Heart left ventricle (tissue), 16 donors: ENCODE results near the gene LRBA. TPM values are rescaled to one million over a fixed set of nuclear protein-coding genes. Genes with fewer than 3 reads are reported as not detected.

Experiments used
- ATAC-seq, 4 donors: fragments of 200-7000 bp; cut with Tn5 transposase; one replicate each; pipeline ENCODE4 v1.9.1; 2020 to 2022; ENCODE audit warnings: moderate library complexity in 4 of 4, mild to moderate bottlenecking in 3 of 4, moderate number of reproducible peaks in 1 of 4
- DNase-seq, 5 donors: peaks; one replicate each; pipeline ENCODE4 v3.0.0-alpha.2; 2020
- H3K27ac ChIP-seq, 12 donors: fragments of 200-600 bp; sonication (generic) in 4 of 12; one replicate each; pipeline versions ENCODE4 v1.5.0 to v1.8.0; 2016 to 2022; ENCODE audit warnings: mild to moderate bottlenecking in 2 of 12
- H3K27me3 ChIP-seq, 9 donors: fragments of 200-600 bp; sonication (generic) in 2 of 9; one replicate each; pipeline versions ENCODE4 v1.5.1 to v1.8.0; 2016 to 2022; ENCODE audit warnings: mild to moderate bottlenecking in 3 of 9
- H3K36me3 ChIP-seq, 9 donors: fragments of 200-600 bp; sonication (generic) in 2 of 9; one replicate each; pipeline versions ENCODE4 v1.5.0 to v1.8.0; 2018 to 2022; ENCODE audit warnings: mild to moderate bottlenecking in 2 of 9
- H3K4me1 ChIP-seq, 12 donors: fragments of 200-600 bp; sonication (generic) in 4 of 12; one replicate each; pipeline versions ENCODE4 v1.5.0 to v1.8.0; 2016 to 2022; ENCODE audit warnings: mild to moderate bottlenecking in 3 of 12
- H3K4me3 ChIP-seq, 12 donors: fragments of 200-600 bp; sonication (generic) in 4 of 12; one replicate each; pipeline versions ENCODE4 v1.5.0 to v1.8.0; 2017 to 2022; ENCODE audit warnings: mild to moderate bottlenecking in 9 of 12, moderate library complexity in 4 of 12
- H3K9me3 ChIP-seq, 12 donors: fragments of 200-600 bp; sonication (generic) in 4 of 12; one replicate each; pipeline versions ENCODE4 v1.5.0 to v1.8.0; 2016 to 2022; ENCODE audit warnings: mild to moderate bottlenecking in 1 of 12
- CTCF ChIP-seq, 12 donors: fragments of 200-600 bp; sonication (generic) in 4 of 12; IDR thresholded peaks; one replicate each; pipeline versions ENCODE4 v1.5.0 to v1.8.0; 2018 to 2022; ENCODE audit warnings: antibody characterized with exemption in 12 of 12, mild to moderate bottlenecking in 5 of 12
- POLR2A ChIP-seq, 2 donors: fragments of 450-650 bp; IDR thresholded peaks; one replicate each; pipeline ENCODE4 v1.6.1; 2017; ENCODE audit warnings: antibody characterized with exemption in 2 of 2, mild to moderate bottlenecking in 2 of 2, moderate library complexity in 2 of 2
- WGBS, 4 donors: extraction: QIAGEN DNeasy Blood & Tissue Kit in 2 of 4; methylation state at CpG; one replicate each; pipeline versions ENCODE4 v1.1.5 to v1.1.7; 2013 to 2018; 5-methylcytosine and 5-hydroxymethylcytosine counted together
- intact Hi-C, 10 donors: fragments of 100-400 bp; cut with DNase I; formaldehyde crosslinking; loops; one replicate each; pipeline versions ENCODE4 v1.11.1 to v1.14.2; 2022
- polyA plus RNA-seq, 2 donors: library from polyadenylated mRNA; stranded (reverse); fragments of 200-250 nt; gene quantifications; one replicate each; pipeline ENCODE4 v1.2.3, GENCODE V29; 2013
- total RNA-seq, 9 donors: library from RNA; depleted of rRNA in 2 of 9; stranded (reverse); fragments of >200 nt in 2 of 9; fragmentation: NEBNext Ultra II Directional in 3 of 9; extraction: Animal tissue kit (Norgen Biotek cat#: 25700) in 3 of 9; gene quantifications; one replicate each; pipeline versions ENCODE4 v1.1.0 to v1.2.4, GENCODE V29; 2016 to 2023
- donor health status: ischemic (EF 13 %, LVEDD 7.1; RV severe dilation, severe dysfunction).
- donor health status: healthy with polysubstance abuse.
- donor health status: DM: no; HTN: yes; CAD: no.
- donor health status: DM: no; HTN: no; CAD: no.
- donor health status: ischemic (EF 25% LVEDD 6.9; RV normal size, moderate dysfunction).
- donor health status: ischemic (EF 25% LVEDD 5.7; RV mildly dilated, moderate dysfunction).
- donor health status: healthy.
- donor health status: DM: yes; HTN: yes; CAD: no.
- donor health status: ischemic (EF 35%, LVEDD 5.7; RV mildly dilated, moderate dysfunction).
- donor health status: nonischemic (EF 11% LVEDD 7.7; RV severe dilation, severe dysfunction).
- donor health status: DM: yes; HTN: yes; CAD: no.
- donor health status: PGD.
- donor health status: ischemic (EF 29% LVEDD 5.4; RV normal size, mild dysfunction).
- donor health status: nonischemic (EF 23%, LVEDD 6.1; RV moderate dilation, normal function).

LRBA gene
- total and polyA plus RNA-seq, 11 donors: 6.5 to 35.1 (median 22.6) TPM

DNA sequence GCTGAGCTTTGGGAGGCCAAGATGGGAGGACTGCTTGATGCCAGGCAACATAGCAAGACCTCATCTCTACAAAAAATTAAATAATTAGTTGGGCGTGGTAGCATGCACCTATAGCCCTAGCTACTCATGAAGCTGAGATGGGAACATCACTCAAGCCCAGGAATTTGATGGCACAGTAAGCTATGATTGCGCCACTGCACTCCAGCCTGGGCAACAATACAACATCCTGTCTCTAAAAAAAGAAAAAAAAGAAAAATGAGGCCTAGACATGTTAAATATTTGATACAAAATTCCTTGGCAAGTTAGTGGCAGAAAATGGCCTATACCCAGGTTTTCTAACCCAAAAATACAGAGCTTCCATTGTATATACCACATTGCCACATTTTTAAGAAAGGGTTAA is 521.2 kb downstream of the LRBA start:
- intact Hi-C loops: no loop called here
- Histone ChIP-seq H3K36me3 (peaks cover 0 to 3% (median 0%) of the 10 kb centered on the region in 9 donors), H3K27me3 (no peaks in the 10 kb centered on the region), H3K27ac (no peak overlapping the region), H3K9me3 (no peaks in the 10 kb centered on the region), H3K4me1 (no peaks in the 10 kb centered on the region), H3K4me3 (no peak overlapping the region)
- DNase-seq: no peak
- WGBS, 4 donors: 96 to 98% (median 97%) methylated on average over 2 of the region's 2 CpGs
- TF ChIP-seq POLR2A (IDR thresholded peaks at IDR 0.05) (no peak), CTCF (IDR thresholded peaks at IDR 0.05) (no peak)
- no peak for ATAC-seq

DNA sequence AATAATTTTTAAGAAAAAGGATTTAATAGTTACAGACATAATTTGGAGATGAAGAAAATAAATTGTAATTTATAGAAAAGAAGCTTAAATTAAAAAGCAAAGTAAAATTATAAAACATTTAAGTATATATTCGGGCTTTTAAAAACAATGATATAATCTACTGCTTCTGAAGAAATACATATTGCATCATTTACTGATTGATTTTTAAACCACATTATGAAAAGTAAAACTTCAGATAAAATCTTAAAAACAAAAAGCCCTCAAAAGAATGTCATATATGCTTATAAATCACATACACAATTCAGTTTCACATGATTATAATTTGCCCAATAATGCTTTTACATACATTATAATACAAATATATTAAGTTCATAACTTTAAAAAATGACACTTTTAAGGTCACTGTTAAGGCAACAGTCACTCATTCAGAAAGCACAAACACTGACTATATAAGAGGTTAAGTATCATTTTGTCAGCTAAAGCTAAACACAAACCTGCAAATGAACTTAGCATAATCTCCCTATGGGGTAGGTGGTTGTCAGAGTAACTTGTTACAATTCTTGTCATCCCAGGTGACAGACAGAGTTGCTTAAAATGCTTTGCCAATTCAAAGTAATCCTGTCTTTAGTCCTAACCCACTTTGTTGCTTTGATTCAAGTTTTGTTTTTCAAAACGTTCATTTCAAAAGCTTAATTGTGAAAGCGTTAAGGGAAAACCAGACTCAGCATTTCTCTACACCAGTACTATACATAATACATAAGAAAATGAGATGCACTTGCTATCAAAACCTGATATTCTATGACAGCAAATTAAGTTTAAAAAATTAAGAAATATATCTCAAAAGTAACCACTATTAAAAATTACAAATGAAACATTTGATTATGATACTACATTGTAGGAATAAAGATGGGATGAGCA is 523.7 kb downstream of the LRBA start:
- Histone ChIP-seq H3K36me3 (peaks cover 0 to 4% (median 0%) of the 10 kb centered on the region in 9 donors), H3K27ac (no peak overlapping the region), H3K4me1 (no peaks in the 10 kb centered on the region), H3K27me3 (no peaks in the 10 kb centered on the region), H3K9me3 (no peaks in the 10 kb centered on the region), H3K4me3 (no peak overlapping the region)
- TF ChIP-seq CTCF (IDR thresholded peaks at IDR 0.05): no peak
- TF ChIP-seq POLR2A (IDR thresholded peaks at IDR 0.05): no peak
- DNase-seq (no peak), ATAC-seq (no peak)
- intact Hi-C loops: no loop called here
- 63 to 68% (median 64%) methylated on average over 3 of the region's 3 CpGs for WGBS, 4 donors

GRCh38 chr4:150482581-150482980 is 532.5 kb downstream of the LRBA start:
- no peak overlapping the region for H3K4me3 ChIP-seq
- peaks cover 0 to 6% (median 0%) of the 10 kb centered on the region in 12 donors for H3K4me1 ChIP-seq
- intact Hi-C loops: no loop called here
- DNase-seq: no peak
- TF ChIP-seq POLR2A (IDR thresholded peaks at IDR 0.05): no peak
- TF ChIP-seq CTCF (IDR thresholded peaks at IDR 0.05): no peak
- ATAC-seq: no peak
- H3K27me3 ChIP-seq: no peaks in the 10 kb centered on the region
- no peaks in the 10 kb centered on the region for H3K9me3 ChIP-seq
- no peak overlapping the region for H3K27ac ChIP-seq
- WGBS, 4 donors: 82 to 90% (median 85%) methylated on average over 4 of the region's 4 CpGs
- peaks cover 0 to 4% (median 0%) of the 10 kb centered on the region in 9 donors for H3K36me3 ChIP-seq

DNA sequence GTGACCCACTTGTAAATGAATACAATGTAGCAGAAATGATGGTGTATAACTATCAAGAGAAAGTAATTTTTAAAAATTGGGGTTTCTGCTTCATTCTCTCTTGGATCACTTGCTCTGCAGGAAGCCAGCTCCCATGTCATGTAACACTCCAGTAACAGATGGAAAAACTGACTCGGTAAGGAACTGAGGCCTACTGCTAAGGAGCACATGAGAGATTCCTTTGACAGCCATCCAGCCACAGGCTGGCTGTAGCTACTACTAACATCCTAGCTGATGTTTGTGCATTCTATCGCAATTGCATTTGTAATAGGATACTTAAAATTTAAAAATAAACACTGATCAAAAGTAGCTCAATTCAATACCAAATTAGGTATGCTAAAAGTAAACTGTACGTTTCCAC is 535.4 kb downstream of the LRBA start:
- Histone ChIP-seq H3K4me3 (no peak overlapping the region), H3K4me1 (peaks cover 0 to 6% (median 0%) of the 10 kb centered on the region in 12 donors), H3K27ac (no peak overlapping the region), H3K27me3 (no peaks in the 10 kb centered on the region), H3K36me3 (peaks cover 0 to 4% (median 0%) of the 10 kb centered on the region in 9 donors), H3K9me3 (no peaks in the 10 kb centered on the region)
- ATAC-seq: no peak
- intact Hi-C loops: no loop called here
- DNase-seq: no peak
- 77 to 80% (median 79%) methylated on average over 3 of the region's 3 CpGs for WGBS, 4 donors
- TF ChIP-seq POLR2A (IDR thresholded peaks at IDR 0.05): no peak
- TF ChIP-seq CTCF (IDR thresholded peaks at IDR 0.05): no peak
